Left lung (tissue), 10 donors: ENCODE results near the gene FADS2. TPM values are rescaled to one million over a fixed set of nuclear protein-coding genes. Genes with fewer than 3 reads are reported as not detected.

Source experiments
- ATAC-seq: fragments of 200-7000 bp; cut with Tn5 transposase; one replicate; pipeline ENCODE4 v1.9.1; 2020; ENCODE audit warnings: moderate library complexity
- DNase-seq, 4 donors: peaks; one replicate each; pipeline ENCODE4 v3.0.0-alpha.2; 2013 to 2020
- H3K27ac ChIP-seq, 2 donors: fragments of 200-600 bp; sonication (generic) in 1 of 2; one replicate each; pipeline versions ENCODE4 v1.5.0 to v1.8.0; 2020 to 2021
- H3K27me3 ChIP-seq, 2 donors: fragments of 200-600 bp; sonication (generic) in 1 of 2; one replicate each; pipeline versions ENCODE4 v1.5.0 to v1.8.0; 2020 to 2021
- H3K36me3 ChIP-seq, 2 donors: fragments of 200-600 bp; sonication (generic) in 1 of 2; one replicate each; pipeline versions ENCODE4 v1.5.0 to v1.8.0; 2020 to 2021
- H3K4me1 ChIP-seq, 2 donors: fragments of 200-600 bp; one replicate each; pipeline ENCODE4 v1.8.0; 2021
- H3K4me3 ChIP-seq, 2 donors: fragments of 200-600 bp; sonication (generic) in 1 of 2; one replicate each; pipeline versions ENCODE4 v1.5.0 to v1.8.0; 2020 to 2021; ENCODE audit warnings: mild to moderate bottlenecking in 1 of 2
- H3K9me3 ChIP-seq, 2 donors: fragments of 200-600 bp; sonication (generic) in 1 of 2; one replicate each; pipeline versions ENCODE4 v1.5.0 to v1.8.0; 2020 to 2021
- intact Hi-C, 2 donors: fragments of 100-400 bp; cut with DNase I; formaldehyde crosslinking; loops; one replicate each; pipeline versions ENCODE4 v1.11.2 to v1.14.2; 2022
- polyA plus RNA-seq, 6 donors: library from polyadenylated mRNA; unstranded; fragments of 120-200 nt; gene quantifications; one replicate each; pipeline ENCODE4 v1.2.1, GENCODE V29; 2013; ENCODE audit not compliant: insufficient read length in 6 of 6
- total RNA-seq, 2 donors: library from RNA; stranded (reverse); fragmentation: NEBNext Ultra II Directional; extraction: Animal tissue kit (Norgen Biotek cat#: 25700); gene quantifications; one replicate each; pipeline ENCODE4 v1.2.1, GENCODE V29; 2021
- TF ChIP-seq, protein P1 (sequence below), 2 donors: fragments of 200-600 bp; sonication (generic) in 1 of 2; IDR thresholded peaks; one replicate each; pipeline versions ENCODE4 v1.5.0 to v1.8.0; 2021; ENCODE audit warnings: antibody characterized with exemption in 2 of 2
- donor health status: DM: no; HTN: yes; CAD: no.
- donor health status: DM: no; HTN: no; CAD: no.

Gene FADS2
- total and polyA plus RNA-seq, 8 donors, result 45.4 to 295 (median 94.9) TPM

DNA sequence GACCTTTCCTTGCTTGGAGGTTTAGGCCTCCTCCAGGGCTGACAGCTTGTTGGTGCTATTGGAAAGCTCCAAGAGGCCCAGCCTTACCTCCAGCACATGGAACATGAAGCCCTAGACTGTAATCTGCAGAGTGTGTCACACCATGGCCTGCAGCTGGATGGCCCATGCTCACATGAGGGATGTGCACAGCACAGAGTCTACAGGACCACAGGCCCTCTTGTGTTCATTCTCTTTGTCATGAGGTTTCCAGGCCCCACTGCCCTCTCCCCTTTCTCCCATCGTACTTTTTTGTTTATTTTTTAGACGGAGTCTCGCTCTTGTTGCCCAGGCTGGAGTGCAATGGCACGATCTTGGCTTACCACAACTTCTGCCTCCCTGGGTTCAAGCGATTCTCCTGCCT is 21.3 kb upstream of the FADS2 start:
- no peak for ATAC-seq

DNA sequence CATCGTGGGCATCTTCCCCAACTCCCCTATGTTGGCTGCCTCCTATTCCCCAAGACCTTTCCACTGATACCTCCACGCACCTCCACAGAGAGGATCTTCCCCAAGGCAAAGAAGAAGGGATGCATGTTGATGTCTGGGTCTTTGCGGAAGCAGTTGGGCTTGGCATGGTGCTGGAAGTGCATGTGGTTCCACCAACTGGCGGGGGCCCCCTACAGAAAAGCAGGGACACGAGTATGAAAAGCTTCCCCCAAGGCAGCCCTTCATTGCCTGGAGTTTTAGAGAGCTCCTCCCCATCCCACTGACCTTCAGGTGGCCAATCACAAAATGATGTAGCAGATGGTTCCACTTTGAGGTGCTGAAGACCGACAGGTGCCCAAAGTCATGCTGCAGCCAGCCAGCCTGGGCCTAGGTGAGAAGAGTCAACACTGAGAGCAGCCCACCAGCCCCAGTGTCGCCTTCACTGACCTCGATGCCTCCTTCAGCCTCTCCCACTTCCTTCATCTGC is 17.4 kb upstream of the FADS2 start:
- Histone ChIP-seq H3K27me3 (peaks cover 0 to 10% of the 10 kb centered on the region in 2 donors), H3K27ac (no peak overlapping the region), H3K4me3 (no peak overlapping the region), H3K9me3 (no peaks in the 10 kb centered on the region), H3K4me1 (peaks cover 0 to 11% of the 10 kb centered on the region in 2 donors), H3K36me3 (peaks cover 0 to 67% of the 10 kb centered on the region in 2 donors)
- TF ChIP-seq, protein P1, sequence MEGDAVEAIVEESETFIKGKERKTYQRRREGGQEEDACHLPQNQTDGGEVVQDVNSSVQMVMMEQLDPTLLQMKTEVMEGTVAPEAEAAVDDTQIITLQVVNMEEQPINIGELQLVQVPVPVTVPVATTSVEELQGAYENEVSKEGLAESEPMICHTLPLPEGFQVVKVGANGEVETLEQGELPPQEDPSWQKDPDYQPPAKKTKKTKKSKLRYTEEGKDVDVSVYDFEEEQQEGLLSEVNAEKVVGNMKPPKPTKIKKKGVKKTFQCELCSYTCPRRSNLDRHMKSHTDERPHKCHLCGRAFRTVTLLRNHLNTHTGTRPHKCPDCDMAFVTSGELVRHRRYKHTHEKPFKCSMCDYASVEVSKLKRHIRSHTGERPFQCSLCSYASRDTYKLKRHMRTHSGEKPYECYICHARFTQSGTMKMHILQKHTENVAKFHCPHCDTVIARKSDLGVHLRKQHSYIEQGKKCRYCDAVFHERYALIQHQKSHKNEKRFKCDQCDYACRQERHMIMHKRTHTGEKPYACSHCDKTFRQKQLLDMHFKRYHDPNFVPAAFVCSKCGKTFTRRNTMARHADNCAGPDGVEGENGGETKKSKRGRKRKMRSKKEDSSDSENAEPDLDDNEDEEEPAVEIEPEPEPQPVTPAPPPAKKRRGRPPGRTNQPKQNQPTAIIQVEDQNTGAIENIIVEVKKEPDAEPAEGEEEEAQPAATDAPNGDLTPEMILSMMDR (IDR thresholded peaks at IDR 0.05), result no peak
- intact Hi-C loops, result no loop called here
- DNase-seq (no peak), ATAC-seq (no peak)

More for the DNA sequence above, 21.3 kb upstream of the FADS2 start:
- no peak overlapping the region for H3K4me3 ChIP-seq
- no peak for DNase-seq
- no peaks in the 10 kb centered on the region for H3K9me3 ChIP-seq
- TF ChIP-seq, protein P1 (IDR thresholded peaks at IDR 0.05), result no peak
- peaks cover 0 to 96% of the 10 kb centered on the region in 2 donors for H3K36me3 ChIP-seq
- no peaks in the 10 kb centered on the region for H3K4me1 ChIP-seq
- H3K27ac ChIP-seq, result no peak overlapping the region
- intact Hi-C loops, result loop anchor here in 1 of 2 donors (10.0 kb wide), 1 partner anchor 308 kb away; no protein-coding TSS in a partner anchor
- H3K27me3 ChIP-seq, result no peaks in the 10 kb centered on the region

DNA sequence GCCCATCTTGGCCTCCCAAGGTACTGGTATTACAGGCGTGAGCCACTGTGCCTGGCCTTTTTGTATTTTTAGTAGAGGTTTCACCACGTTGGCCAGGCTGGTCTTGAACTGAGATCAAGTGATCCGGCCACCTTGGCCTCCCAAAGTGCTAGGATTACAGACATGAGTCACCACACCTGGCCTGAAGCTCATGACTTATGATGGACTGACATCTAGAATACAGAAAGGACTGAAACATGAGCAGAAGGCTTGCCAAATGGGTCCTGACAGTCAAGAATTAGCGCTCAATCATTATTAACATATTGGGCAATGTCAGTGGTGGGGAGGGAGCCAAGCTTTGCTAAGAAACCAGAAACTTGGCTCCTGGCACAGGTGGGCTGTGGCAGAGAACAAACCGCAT is 16.3 kb upstream of the FADS2 start:
- intact Hi-C loops, result no loop called here
- Histone ChIP-seq H3K27me3 (peaks cover 0 to 21% of the 10 kb centered on the region in 2 donors), H3K4me3 (no peak overlapping the region), H3K27ac (no peak overlapping the region), H3K36me3 (peaks cover 0 to 60% of the 10 kb centered on the region in 2 donors), H3K9me3 (no peaks in the 10 kb centered on the region), H3K4me1 (peaks cover 0 to 21% of the 10 kb centered on the region in 2 donors)
- DNase-seq, result no peak
- ATAC-seq, result no peak
- TF ChIP-seq, protein P1 (IDR thresholded peaks at IDR 0.05), result no peak

DNA sequence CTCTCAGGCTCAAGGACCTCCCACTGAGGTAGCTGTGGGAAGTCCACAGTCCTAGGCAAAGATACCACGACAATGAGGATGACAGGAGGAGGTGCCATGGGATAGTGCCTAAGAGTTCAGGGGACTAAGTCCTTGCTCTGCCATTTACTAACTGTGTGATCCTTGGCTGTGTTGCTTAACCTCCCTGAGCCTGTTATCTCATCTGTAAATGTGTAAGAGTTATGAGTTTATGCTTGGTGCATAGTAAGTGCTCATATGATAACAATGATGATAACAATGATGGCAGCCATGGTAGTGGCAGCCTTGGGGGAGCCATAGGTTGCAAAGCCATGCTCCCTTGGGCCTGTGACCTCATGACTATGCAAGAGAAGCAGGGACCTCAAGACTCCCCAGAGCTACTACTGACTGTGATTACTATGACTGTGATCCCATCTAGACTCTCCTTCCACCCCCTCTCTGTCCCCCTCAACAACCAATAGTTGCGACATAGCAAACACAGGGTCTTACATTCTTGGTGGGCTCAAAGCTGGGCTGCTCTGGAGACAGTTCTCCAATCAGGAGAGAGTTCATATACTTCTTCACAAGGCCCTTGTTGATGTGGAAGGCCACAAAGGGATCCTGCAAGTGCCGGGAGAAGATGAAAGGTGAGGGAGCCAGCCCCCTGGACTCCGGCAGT is 15.2 kb upstream of the FADS2 start:
- H3K9me3 ChIP-seq, result no peaks in the 10 kb centered on the region
- peaks cover 0 to 50% of the 10 kb centered on the region in 2 donors for H3K36me3 ChIP-seq
- no peak overlapping the region for H3K27ac ChIP-seq
- H3K4me1 ChIP-seq, result peaks cover 3 to 27% of the 10 kb centered on the region in 2 donors
- intact Hi-C loops, result no loop called here
- DNase-seq (peak in 1 of 4 donors; percentile 20), ATAC-seq (no peak)
- H3K4me3 ChIP-seq, result no peak overlapping the region
- peaks cover 0 to 28% of the 10 kb centered on the region in 2 donors for H3K27me3 ChIP-seq
- TF ChIP-seq, protein P1 (IDR thresholded peaks at IDR 0.05), result no peak

DNA sequence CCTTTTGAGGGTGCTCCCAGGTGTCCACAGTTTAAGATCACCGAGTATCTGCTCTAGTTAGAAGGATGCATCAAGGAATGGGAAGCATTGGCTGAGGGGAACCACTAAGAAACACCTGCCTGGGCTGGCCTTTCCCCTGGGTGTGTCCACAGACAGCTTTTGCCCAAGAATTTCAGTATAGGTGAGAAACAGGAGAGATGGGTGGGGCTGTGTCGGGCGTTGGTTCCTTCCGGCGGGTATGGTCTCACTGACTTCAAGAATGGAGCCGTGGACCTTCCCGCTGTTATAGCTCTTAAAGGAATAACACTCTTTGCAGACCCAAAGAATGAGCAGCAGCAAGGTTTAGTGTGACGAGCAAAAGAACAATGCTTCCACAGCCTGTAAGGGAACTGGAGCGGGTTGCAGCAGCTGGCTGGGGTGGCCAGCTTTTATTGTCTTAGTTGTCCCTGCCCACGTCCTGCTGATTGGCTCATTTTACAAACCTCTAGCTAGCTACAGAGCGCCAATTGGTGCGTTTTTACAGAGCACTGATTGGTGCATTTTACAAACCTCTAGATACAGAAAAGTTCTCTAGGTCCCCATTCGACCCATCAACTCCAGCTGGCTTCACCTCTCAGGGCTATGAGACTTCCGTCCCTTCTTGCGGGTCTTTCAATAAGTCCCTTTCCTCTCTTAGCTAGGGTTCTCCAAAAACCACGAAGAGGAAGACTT is 13.7 kb upstream of the FADS2 start:
- TF ChIP-seq, protein P1 (IDR thresholded peaks at IDR 0.05), result no peak
- ATAC-seq (no peak), DNase-seq (peak in 1 of 4 donors; percentile 32)
- Histone ChIP-seq H3K27ac (peak overlapping the region; percentile 95 to 97), H3K9me3 (no peaks in the 10 kb centered on the region), H3K4me3 (peak overlapping the region; percentile 54 to 68), H3K4me1 (peaks cover 3 to 27% of the 10 kb centered on the region in 2 donors), H3K27me3 (peaks cover 0 to 28% of the 10 kb centered on the region in 2 donors), H3K36me3 (peaks cover 0 to 34% of the 10 kb centered on the region in 2 donors)
- intact Hi-C loops, result no loop called here
